Thyroid gland (tissue), 4 donors: ENCODE results near the gene ZBTB5.

Experiments
- POLR2A ChIP-seq, 2 donors: fragments of 450-650 bp; IDR thresholded peaks; one replicate each; pipeline ENCODE4 v1.6.1; 2017; ENCODE audit warnings: antibody characterized with exemption in 2 of 2, mild to moderate bottlenecking in 2 of 2, moderate library complexity in 1 of 2
- TF ChIP-seq, protein P1 (sequence below), 6 experiments: fragments of 200-600 bp in 3 of 6; fragments of 450-650 bp in 3 of 6; sonication (generic) in 3 of 6; IDR thresholded peaks; one replicate each; pipeline ENCODE4 v1.5.1; 2016 to 2019; ENCODE audit warnings: antibody characterized with exemption in 6 of 6, mild to moderate bottlenecking in 2 of 6, inconsistent platforms in 1 of 6, moderate library complexity in 1 of 6

DNA sequence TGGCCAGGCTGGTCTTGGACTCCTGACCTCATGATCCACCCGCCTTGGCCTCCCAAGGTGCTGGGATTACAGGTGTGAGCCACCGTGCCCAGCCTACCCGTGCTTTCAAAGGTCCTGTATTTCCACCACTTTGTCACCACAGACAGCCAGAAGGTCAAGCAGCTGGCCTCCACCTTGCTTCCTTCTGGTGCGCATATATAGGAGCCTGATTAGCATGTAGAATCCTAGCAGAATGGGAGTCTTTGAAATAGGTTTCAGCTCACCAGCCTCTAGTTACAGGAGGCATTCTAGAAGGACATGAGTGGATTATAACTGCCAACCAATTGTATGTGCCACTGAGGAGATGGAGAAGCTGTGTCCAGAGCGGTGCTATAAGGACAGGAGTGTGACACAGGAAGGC, 39.4 kb upstream of the ZBTB5 start:
- TF ChIP-seq, protein P1, sequence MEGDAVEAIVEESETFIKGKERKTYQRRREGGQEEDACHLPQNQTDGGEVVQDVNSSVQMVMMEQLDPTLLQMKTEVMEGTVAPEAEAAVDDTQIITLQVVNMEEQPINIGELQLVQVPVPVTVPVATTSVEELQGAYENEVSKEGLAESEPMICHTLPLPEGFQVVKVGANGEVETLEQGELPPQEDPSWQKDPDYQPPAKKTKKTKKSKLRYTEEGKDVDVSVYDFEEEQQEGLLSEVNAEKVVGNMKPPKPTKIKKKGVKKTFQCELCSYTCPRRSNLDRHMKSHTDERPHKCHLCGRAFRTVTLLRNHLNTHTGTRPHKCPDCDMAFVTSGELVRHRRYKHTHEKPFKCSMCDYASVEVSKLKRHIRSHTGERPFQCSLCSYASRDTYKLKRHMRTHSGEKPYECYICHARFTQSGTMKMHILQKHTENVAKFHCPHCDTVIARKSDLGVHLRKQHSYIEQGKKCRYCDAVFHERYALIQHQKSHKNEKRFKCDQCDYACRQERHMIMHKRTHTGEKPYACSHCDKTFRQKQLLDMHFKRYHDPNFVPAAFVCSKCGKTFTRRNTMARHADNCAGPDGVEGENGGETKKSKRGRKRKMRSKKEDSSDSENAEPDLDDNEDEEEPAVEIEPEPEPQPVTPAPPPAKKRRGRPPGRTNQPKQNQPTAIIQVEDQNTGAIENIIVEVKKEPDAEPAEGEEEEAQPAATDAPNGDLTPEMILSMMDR (IDR thresholded peaks at IDR 0.05), result no peak
- no peak for TF ChIP-seq POLR2A (IDR thresholded peaks at IDR 0.05)
